ENCODE results near the gene HEPACAM. TPM values are rescaled to one million over a fixed set of nuclear protein-coding genes. Genes with fewer than 3 reads are reported as not detected.
A peak's percentile ranks its signal among the peaks of the same experiment; 100 is the strongest.

Gene HEPACAM
- total RNA-seq, 2 donors from 2014 or later: 0.83 TPM; not detected in 1

DNA sequence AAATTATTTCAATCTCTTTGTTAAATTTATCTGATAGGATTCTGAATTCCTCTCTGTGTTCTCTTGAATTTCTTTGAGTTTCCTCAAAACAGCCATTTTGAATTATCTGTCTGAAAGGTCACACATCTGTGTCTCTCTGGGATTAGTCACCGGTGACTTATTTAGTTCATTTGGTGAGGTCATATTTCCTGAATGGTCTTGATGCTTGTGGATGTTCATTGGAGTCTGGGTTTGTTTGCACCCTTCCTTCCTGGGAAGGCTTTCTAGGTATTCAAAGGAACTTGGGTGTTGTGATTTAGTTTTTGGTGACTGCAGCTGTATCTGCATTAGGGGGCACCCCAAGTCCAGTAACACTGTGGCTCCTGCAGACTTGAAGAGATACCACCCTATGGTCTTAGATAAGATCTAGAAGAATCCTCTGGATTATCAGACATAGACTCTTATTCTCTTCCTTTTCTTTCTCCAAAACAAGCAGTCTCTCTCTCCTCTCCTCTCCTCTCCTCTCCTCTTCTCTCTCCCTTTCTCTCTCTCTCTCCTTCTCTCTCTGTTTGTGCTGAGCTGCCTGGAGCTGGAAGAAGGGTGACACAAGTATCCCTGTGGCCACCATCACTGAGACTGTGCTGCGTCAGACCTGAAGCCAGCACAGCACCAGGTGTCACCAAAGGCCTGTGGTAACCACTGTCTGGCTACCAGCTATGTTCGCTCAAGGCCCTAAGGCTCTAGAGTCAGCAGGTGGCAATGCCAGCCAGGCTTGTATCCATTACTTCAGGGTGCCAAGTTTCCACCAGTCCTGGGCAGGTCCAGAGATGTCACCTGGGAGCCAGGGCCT lies 20.1 kb downstream of the HEPACAM start:
- Histone ChIP-seq H3K4me1 (peaks cover 0 to under 1% of the 10 kb centered on the region in 2 donors), H3K27me3 (no peaks in the 10 kb centered on the region), H3K9me3 (no peaks in the 10 kb centered on the region), H3K27ac (no peak overlapping the region), H3K36me3 (no peaks in the 10 kb centered on the region), H3K4me3 (no peak overlapping the region)
- TF ChIP-seq, protein P1, sequence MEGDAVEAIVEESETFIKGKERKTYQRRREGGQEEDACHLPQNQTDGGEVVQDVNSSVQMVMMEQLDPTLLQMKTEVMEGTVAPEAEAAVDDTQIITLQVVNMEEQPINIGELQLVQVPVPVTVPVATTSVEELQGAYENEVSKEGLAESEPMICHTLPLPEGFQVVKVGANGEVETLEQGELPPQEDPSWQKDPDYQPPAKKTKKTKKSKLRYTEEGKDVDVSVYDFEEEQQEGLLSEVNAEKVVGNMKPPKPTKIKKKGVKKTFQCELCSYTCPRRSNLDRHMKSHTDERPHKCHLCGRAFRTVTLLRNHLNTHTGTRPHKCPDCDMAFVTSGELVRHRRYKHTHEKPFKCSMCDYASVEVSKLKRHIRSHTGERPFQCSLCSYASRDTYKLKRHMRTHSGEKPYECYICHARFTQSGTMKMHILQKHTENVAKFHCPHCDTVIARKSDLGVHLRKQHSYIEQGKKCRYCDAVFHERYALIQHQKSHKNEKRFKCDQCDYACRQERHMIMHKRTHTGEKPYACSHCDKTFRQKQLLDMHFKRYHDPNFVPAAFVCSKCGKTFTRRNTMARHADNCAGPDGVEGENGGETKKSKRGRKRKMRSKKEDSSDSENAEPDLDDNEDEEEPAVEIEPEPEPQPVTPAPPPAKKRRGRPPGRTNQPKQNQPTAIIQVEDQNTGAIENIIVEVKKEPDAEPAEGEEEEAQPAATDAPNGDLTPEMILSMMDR (IDR thresholded peaks at IDR 0.05): no peak
- DNase-seq (ENCODE audit: low spot score): no peak

DNA sequence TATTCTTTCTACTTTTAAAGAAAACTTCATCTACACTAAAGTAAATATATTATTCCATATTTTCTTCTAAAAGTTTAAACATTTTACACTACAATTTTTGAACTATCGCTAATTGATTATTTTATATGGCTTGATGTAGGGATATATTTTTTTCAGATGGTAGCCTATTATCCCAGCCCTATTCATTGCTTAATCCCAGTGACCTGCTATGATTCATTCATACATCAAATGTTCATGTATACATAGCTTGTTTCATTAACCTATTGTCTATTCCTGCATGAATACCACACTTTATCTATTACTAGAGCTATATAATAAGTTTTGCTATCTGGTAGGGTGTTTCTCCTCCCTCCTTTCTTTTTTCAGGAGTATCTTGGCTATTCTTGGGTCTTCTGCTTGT lies 33.2 kb downstream of the HEPACAM start:
- no peak overlapping the region for H3K27ac ChIP-seq

DNA sequence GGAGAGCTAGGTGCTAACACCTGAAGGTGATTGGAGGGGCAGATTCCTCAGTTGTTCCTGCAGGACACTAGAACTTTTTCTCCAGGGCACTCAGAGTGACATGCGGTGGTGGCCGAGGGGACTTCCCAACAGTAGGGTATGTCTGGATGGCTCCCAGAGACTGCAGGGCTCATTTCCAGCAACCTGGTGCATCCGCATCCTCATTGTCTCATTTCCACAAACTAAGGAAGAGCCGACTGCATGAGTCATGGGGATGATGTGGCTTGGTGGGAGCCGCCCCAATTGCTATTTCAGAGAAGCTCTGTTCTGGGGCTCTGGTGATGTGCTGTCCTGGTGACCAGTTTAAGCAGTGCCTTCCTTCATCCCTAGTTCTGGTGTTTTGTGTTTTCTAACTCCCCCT lies 35.4 kb downstream of the HEPACAM start:
- Histone ChIP-seq H3K4me1 (peaks cover 0 to 47% of the 10 kb centered on the region in 2 donors), H3K36me3 (no peaks in the 10 kb centered on the region), H3K4me3 (no peak overlapping the region), H3K9me3 (no peaks in the 10 kb centered on the region), H3K27me3 (no peaks in the 10 kb centered on the region), H3K27ac (peak overlapping the region; percentile 18 to 81)
- TF ChIP-seq, protein P1 (IDR thresholded peaks at IDR 0.05): no peak
- DNase-seq (ENCODE audit: low spot score): no peak

More for the DNA sequence above, 33.2 kb downstream of the HEPACAM start:
- Histone ChIP-seq H3K27me3 (no peaks in the 10 kb centered on the region), H3K4me1 (peaks cover 0 to 32% of the 10 kb centered on the region in 2 donors), H3K4me3 (no peak overlapping the region), H3K36me3 (no peaks in the 10 kb centered on the region), H3K9me3 (no peaks in the 10 kb centered on the region)
- TF ChIP-seq, protein P1 (IDR thresholded peaks at IDR 0.05): no peak
- no peak for DNase-seq (ENCODE audit: low spot score)

DNA sequence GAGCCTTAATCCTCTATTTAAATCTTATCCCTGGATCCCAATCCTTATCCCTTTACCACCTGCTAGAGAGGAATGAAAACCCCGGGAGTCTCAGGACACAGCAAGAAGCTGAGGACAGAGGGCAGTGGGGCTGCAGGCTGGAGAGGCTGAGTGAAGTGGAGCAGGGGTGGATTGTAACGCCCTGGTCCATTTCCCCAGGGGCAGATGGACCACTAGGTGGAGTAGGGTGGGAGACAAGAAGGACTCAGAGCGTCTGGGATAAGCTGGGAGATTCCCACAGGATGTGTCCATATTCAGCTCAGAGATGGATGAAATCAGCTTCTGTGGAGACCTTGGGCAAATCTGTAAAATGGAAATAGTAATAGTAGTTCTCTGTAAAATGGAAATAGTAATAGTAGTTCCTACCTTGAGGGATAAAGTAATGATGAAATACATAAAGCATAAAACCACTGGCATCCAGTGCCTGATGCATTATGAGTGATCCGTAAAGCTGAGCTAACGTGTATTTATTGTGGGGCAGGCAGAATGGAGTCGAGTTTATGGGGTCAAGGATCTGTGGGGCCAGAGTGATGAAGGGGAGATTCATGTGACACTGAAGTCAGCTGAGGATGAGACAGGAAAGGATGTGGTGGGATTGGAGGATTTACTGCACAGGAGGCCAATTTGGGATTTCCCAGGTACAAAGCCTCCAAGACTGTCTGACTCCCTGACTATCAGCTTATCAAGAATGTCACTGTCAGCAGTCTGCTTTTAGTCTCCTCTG lies 36.3 kb downstream of the HEPACAM start:
- Histone ChIP-seq H3K27ac (peak overlapping the region; percentile 73 to 81), H3K4me1 (peaks cover 0 to 51% of the 10 kb centered on the region in 2 donors), H3K4me3 (no peak overlapping the region), H3K9me3 (no peaks in the 10 kb centered on the region), H3K36me3 (no peaks in the 10 kb centered on the region), H3K27me3 (no peaks in the 10 kb centered on the region)
- no peak for DNase-seq (ENCODE audit: low spot score)
- TF ChIP-seq, protein P1 (IDR thresholded peaks at IDR 0.05): no peak

DNA sequence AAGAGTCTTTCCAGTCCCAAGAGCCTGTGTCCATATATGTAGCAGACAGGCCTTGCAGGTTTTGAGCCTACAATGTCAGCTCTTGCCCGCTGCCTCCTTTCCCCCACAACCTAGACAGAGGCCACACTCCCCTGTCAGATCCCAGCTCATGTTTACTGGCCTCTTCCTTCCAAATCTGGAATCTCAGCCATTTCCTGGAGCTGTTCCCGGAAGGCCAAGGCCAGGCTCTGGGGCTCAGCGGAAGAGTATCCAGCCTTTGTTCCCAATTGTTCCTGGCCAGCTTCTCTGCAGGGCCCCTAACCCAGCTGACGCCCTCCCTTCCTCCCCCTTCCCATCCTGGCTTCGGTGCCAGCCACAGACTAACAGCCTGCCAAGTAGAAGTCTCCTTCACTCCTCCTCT lies 37.1 kb downstream of the HEPACAM start:
- H3K4me1 ChIP-seq: peaks cover 0 to 60% of the 10 kb centered on the region in 2 donors
- H3K9me3 ChIP-seq: no peaks in the 10 kb centered on the region
- H3K36me3 ChIP-seq: peaks cover 3% of the 10 kb centered on the region
- no peak for DNase-seq (ENCODE audit: low spot score)
- no peak overlapping the region for H3K4me3 ChIP-seq
- TF ChIP-seq, protein P1 (IDR thresholded peaks at IDR 0.05): no peak
- no peaks in the 10 kb centered on the region for H3K27me3 ChIP-seq
- peak overlapping the region; percentile 73 to 81 for H3K27ac ChIP-seq
